Ovary (tissue), 3 donors: ENCODE data around the gene DGAT2.

Source experiments
- CTCF ChIP-seq, 3 donors: fragments of 450-650 bp in 2 of 3; fragments of 200-600 bp in 1 of 3; IDR thresholded peaks; one replicate each; pipeline versions ENCODE4 v1.5.1 to v1.8.0; 2016 to 2022; ENCODE audit warnings: antibody characterized with exemption in 3 of 3, mild to moderate bottlenecking in 1 of 3
- EP300 ChIP-seq: sonication (generic); formaldehyde crosslinking; IDR thresholded peaks from one replicate; pipeline ENCODE4 v1.6.1; 2017; ENCODE audit warnings: antibody characterized with exemption
- POLR2A ChIP-seq: fragments of 450-650 bp; IDR thresholded peaks from one replicate; pipeline ENCODE4 v1.6.1; 2017; ENCODE audit warnings: antibody characterized with exemption, mild to moderate bottlenecking, moderate library complexity
- donor health status: DM: no; HTN: no; CAD: no.

- TF ChIP-seq POLR2A, result no peak
- no peak for TF ChIP-seq CTCF (IDR thresholded peaks at IDR 0.05)
- TF ChIP-seq EP300, result no peak
These were observed 58.1 kb downstream of the DGAT2 start for GRCh38 chr11:75826461-75827230.
